ENCODE measurements around the gene SEC14L2.

SEC14L2 gene

DNA sequence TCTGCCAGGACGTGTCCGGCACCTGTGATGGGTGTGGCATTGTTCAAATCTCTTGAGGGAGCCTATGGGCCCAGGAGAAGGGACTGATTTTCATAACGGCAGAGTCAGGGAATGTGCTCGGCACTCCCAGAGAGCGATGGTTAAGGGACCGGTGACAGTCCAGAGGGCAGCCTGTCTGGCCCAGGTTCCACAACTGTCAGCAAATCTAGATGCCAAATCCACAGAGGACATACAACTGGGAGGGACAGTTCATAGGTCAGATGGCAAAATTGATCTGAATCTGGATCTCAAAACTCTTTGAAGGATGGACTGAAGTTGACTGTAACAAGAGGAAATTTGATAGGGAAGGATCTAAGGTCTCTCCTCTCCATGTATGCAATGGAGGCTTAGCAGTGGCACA lies 7.5 kb downstream of the SEC14L2 start:
- DNase-seq (no peak), ATAC-seq (replicated peaks) (no peak)
- no peaks in the 10 kb centered on the region for H3K9me3 Mint-ChIP-seq
- H3K4me1 Mint-ChIP-seq = peaks cover 0 to 6% of the 10 kb centered on the region in 2 donors
- H3K27ac Mint-ChIP-seq = no peak overlapping the region
- peaks cover 1 to 8% of the 10 kb centered on the region in 2 donors for H3K36me3 Mint-ChIP-seq
- no peak overlapping the region for H3K4me3 Mint-ChIP-seq
- no peaks in the 10 kb centered on the region for H3K27me3 Mint-ChIP-seq

DNA sequence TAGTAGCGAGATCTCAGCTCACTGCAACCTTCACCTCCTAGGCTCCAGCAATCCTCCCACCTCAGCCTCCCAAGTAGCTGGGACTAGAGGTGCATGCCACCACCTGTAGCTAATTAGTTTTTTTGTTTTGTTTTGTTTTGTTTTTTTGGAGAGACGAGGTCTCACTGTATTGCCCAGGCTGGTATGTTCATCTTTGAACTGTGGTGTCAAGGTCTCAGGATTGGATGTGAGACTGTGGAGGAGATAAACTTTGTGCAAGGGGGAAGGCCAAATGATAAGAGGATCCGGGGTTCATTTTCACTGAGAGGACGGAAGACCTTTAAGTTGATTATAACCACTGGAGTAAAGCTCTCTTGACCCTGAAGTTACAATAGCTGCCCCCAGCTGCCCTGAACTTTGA lies 8.9 kb downstream of the SEC14L2 start:
- Mint-ChIP-seq H3K27me3 (no peaks in the 10 kb centered on the region), H3K4me3 (no peak overlapping the region), H3K4me1 (peaks cover 0 to 6% of the 10 kb centered on the region in 2 donors), H3K9me3 (no peaks in the 10 kb centered on the region), H3K36me3 (peaks cover 1 to 11% of the 10 kb centered on the region in 2 donors), H3K27ac (no peak overlapping the region)
- no peak for ATAC-seq (replicated peaks)
- no peak for DNase-seq

DNA sequence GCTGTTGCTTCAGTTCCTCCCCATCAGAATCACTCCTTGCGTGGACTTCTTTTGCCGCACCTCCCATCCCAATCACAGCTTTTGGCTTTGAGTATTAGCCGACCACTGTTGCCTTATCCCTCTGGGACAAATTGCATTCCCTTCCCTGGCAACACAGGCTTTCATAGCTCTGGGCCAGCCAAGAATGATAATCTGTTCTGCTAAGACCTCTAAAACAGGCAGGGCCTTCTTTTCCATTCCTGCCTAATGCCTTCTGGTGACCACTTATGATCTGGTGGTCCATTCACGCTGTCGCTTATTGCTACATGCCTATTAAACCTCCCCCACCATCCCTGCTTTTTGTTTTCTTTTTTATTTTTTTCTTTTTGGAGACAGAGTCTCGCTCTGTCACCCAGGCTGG lies 9.6 kb downstream of the SEC14L2 start:
- H3K36me3 Mint-ChIP-seq = peaks cover 1 to 11% of the 10 kb centered on the region in 2 donors
- no peak overlapping the region for H3K27ac Mint-ChIP-seq
- H3K27me3 Mint-ChIP-seq = no peaks in the 10 kb centered on the region
- ATAC-seq (replicated peaks) (no peak), DNase-seq (no peak)
- peaks cover 0 to 6% of the 10 kb centered on the region in 2 donors for H3K4me1 Mint-ChIP-seq
- no peaks in the 10 kb centered on the region for H3K9me3 Mint-ChIP-seq
- no peak overlapping the region for H3K4me3 Mint-ChIP-seq

DNA sequence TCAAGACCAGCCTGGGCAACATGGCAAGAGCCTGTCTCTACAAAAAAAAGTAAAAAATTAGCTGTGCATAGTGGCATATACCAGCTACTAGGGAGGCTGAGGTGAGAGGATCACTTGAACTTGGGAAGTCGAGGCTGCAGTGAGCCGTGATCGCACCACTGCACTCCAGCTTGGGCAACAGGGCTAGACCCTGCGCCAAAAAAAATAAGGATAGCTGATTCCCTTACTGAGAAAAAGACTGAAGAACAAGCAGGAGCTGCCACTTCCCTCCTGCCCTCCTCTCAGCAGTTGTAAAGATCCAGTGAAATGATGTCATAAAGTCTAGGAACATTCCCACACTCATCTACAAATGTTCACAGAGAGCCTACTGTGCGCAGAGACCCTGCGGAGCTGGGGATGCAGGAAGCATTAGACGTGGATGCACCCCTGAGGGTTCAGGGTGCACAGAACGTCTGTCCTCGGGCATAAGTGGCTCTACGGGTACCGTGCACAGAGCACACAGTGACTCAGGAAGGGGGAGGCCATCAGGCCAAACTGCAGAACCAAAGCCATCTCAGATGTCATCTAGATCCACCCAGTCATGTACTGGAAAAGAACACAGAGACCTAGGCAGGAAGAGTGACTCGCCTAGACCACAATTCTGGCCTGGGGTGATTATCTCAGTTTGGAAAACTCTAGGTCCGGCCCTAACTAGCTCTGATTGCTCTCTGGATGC lies 11.7 kb downstream of the SEC14L2 start:
- no peak for ATAC-seq (replicated peaks)
- no peak for DNase-seq

DNA sequence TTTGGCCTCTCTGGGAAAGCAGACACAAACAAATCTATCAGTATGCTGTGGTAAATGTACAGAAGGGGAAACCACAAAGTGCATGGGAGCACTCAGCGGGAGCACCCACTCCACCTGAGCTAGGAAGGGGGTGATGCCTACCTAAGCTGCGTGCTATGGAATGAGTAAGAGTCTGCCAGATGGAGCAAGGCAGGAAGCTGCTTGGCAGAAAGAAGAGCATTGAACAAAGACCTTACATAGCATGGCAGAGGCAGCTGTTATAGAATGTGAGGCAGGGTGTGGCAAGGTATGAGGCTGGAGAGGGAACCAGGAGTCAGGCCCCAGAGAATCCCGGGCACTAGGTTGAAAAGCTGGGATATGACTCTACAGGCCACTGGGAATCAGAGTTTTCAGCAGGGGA lies 15.0 kb downstream of the SEC14L2 start:
- Mint-ChIP-seq H3K4me3 (no peak overlapping the region), H3K4me1 (no peaks in the 10 kb centered on the region), H3K9me3 (no peaks in the 10 kb centered on the region), H3K27ac (no peak overlapping the region), H3K27me3 (no peaks in the 10 kb centered on the region), H3K36me3 (peaks cover 16 to 35% of the 10 kb centered on the region in 2 donors)
- DNase-seq (no peak), ATAC-seq (replicated peaks) (no peak)

More for the DNA sequence above, 11.7 kb downstream of the SEC14L2 start:
- H3K4me1 Mint-ChIP-seq = no peaks in the 10 kb centered on the region
- H3K27ac Mint-ChIP-seq = no peak overlapping the region
- no peaks in the 10 kb centered on the region for H3K27me3 Mint-ChIP-seq
- H3K36me3 Mint-ChIP-seq = peaks cover 4 to 20% of the 10 kb centered on the region in 2 donors
- H3K4me3 Mint-ChIP-seq = no peak overlapping the region
- no peaks in the 10 kb centered on the region for H3K9me3 Mint-ChIP-seq

DNA sequence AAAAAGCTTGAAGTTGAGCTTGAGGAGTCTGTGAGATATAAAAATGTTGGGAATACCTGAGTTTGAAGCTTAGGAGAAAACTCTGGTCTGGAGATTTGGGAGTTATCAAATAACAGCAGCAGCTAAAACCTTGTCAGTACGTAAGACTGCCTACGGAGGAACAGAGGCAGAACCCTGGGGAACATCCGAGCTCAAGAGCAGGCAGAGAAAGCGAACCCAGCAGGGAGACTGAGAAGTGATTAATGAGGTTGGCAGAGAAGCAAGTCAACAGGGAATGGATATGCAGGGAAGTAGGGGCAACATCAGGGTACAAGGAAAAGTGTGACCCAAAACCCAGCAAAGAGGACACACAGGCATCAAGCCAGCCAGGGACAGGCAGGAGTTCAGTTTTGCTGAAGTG lies 16.2 kb downstream of the SEC14L2 start:
- Mint-ChIP-seq H3K4me3 (no peak overlapping the region), H3K36me3 (peaks cover 16 to 35% of the 10 kb centered on the region in 2 donors), H3K4me1 (no peaks in the 10 kb centered on the region), H3K9me3 (no peaks in the 10 kb centered on the region), H3K27ac (no peak overlapping the region), H3K27me3 (no peaks in the 10 kb centered on the region)
- DNase-seq = no peak
- ATAC-seq (replicated peaks) = no peak

DNA sequence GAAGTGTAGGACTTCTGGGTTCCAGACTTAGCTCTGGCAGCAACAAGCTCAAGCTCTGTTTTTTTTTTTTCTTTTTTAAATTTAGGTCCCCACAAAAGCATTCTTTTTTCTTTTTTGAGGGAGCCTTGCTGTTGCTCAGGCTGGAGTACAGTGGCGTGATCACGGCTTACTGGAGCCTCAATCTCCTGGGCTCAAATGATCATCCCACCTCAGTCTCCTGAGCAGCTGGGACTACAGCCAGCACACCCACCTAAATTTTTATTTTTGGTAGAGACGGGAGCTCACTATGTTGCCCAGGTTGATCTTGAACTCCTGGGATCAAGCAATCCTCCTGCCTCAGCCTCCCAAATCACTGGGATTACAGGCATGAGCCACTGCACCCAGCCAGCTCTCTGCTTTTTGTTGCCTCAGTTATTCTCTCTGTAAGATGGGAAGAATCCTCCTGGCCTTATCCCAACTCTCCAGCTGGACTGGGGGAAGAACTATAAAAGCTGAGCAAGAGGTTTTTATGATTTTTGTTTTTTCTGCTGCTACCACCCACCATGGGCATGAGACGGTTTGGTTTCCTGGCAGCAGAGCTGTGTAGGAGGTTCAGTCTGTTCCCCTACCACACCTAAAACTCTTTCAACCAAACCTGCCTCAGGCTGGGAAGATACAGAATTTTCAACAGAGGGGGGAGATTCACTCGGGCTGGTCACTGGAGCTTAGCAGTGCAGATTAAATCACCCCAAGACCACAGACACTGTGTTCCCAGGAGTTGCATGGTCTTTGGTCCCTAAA lies 17.1 kb downstream of the SEC14L2 start:
- Mint-ChIP-seq H3K4me3 (no peak overlapping the region), H3K36me3 (peaks cover 17 to 38% of the 10 kb centered on the region in 2 donors), H3K4me1 (no peaks in the 10 kb centered on the region), H3K27ac (no peak overlapping the region), H3K27me3 (no peaks in the 10 kb centered on the region), H3K9me3 (no peaks in the 10 kb centered on the region)
- DNase-seq = no peak
- no peak for ATAC-seq (replicated peaks)

DNA sequence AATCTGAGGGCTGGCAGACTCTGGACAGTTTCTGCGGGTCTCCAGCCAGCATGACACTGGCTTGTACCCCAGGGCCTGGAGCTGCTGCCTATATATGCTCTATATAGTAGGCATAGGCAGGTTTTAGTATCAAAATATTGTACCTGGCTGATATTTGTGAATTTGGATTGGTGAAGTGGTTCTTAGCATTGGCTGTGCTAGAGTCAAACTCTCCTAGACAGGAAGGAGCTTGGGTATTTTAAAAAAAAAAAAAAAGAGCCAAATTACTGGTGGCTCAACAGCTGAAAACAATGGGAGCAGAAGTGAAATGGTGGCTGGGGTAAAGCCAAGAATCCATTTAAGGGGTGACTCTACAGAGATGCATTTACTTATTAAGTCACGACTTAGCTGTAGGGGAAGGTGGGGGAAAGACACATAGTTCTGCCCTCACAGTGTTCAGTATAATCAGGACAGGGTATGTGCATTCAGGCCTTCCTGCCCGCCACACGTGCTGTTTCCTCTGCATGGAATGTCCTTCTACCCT lies 17.8 kb downstream of the SEC14L2 start:
- no peak for ATAC-seq (replicated peaks)
- Mint-ChIP-seq H3K4me1 (no peaks in the 10 kb centered on the region), H3K27me3 (no peaks in the 10 kb centered on the region), H3K36me3 (peaks cover 22 to 34% of the 10 kb centered on the region in 2 donors), H3K4me3 (no peak overlapping the region), H3K9me3 (no peaks in the 10 kb centered on the region), H3K27ac (no peak overlapping the region)
- DNase-seq = no peak

DNA sequence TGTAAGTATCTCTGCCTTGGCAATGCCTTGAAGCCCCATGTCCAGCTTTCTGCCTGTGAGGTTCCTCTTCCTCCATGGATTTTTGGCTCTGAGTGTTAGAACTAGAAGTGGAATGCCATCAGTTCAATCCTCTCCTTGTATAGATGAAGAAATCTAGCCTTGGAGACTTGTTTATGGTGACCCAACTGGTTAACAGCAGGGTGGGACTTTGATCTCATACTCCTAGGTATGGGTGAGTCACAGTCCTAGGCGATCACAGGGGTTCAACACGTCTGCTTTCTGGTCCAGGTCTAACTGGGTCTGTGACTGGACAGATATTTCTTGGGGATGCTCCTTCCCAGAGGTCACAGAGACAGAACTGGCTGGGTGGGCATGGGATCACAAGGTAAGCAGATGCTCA lies 19.6 kb downstream of the SEC14L2 start:
- Mint-ChIP-seq H3K36me3 (peaks cover 29 to 39% of the 10 kb centered on the region in 2 donors), H3K27me3 (no peaks in the 10 kb centered on the region), H3K27ac (no peak overlapping the region), H3K4me3 (no peak overlapping the region), H3K9me3 (no peaks in the 10 kb centered on the region), H3K4me1 (peaks cover 6 to 9% of the 10 kb centered on the region in 2 donors)
- DNase-seq (no peak), ATAC-seq (replicated peaks) (no peak)

DNA sequence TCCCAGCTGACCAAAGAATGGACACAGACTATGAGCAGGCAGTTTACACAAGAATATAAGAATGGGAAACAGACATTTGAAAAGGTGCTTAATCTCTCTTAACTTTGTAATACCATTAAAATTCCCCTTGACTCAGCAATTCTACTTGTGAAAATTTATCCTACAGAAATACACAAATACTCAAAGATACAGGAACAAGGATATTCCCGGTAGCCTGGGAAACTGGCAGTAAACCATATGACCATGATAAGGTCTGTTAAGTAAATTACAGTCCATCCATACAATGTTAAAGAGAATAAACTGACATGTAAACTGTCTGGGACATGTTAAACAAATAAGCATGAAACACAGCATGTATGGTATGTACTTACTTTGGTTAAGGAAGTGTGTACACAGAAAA lies 20.0 kb downstream of the SEC14L2 start:
- peaks cover 29 to 36% of the 10 kb centered on the region in 2 donors for H3K36me3 Mint-ChIP-seq
- H3K9me3 Mint-ChIP-seq = no peaks in the 10 kb centered on the region
- H3K27ac Mint-ChIP-seq = no peak overlapping the region
- ATAC-seq (replicated peaks) (no peak), DNase-seq (no peak)
- no peak overlapping the region for H3K4me3 Mint-ChIP-seq
- H3K4me1 Mint-ChIP-seq = peaks cover 7 to 12% of the 10 kb centered on the region in 2 donors
- no peaks in the 10 kb centered on the region for H3K27me3 Mint-ChIP-seq

DNA sequence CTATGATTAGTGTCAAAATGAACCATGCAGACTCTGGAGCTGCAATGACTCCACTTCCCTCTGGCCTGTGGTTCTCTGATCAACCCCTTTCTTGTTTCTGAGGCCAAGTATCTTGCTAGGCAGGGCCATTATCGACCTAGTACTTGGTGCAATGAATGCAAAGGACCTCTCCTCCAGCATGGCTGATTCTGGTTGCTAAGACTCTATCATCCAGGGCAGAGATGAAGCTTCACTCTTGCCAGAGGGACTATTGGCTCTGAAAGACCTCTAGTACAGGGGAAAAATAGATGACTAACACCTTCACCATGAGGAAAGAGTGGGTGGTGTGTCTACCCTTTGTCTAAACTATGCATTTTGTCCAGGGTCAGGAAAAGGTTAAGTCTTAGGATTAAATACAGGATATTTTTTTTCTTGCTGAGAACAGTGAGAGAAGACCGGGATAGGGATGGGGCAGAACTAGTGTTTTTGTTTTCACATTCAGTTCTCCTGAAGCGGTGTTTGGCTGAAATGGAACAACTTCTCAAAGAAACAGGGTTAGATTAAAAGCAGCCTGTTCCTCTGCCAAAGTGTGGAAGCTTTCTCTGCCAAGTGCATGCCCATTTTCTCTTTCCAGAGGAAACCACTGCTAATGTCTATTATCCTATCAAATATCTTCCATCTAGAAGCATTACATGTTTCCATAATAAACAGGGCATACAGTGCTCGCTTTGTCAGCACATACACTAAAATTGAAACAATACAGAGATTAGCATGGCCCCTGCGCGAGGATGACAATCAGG lies 23.7 kb downstream of the SEC14L2 start:
- Mint-ChIP-seq H3K4me1 (peaks cover 21 to 44% of the 10 kb centered on the region in 2 donors), H3K4me3 (no peak overlapping the region), H3K9me3 (no peaks in the 10 kb centered on the region), H3K27me3 (no peaks in the 10 kb centered on the region), H3K27ac (no peak overlapping the region), H3K36me3 (peaks cover 28 to 29% of the 10 kb centered on the region in 2 donors)
- DNase-seq (no peak), ATAC-seq (replicated peaks) (no peak)

DNA sequence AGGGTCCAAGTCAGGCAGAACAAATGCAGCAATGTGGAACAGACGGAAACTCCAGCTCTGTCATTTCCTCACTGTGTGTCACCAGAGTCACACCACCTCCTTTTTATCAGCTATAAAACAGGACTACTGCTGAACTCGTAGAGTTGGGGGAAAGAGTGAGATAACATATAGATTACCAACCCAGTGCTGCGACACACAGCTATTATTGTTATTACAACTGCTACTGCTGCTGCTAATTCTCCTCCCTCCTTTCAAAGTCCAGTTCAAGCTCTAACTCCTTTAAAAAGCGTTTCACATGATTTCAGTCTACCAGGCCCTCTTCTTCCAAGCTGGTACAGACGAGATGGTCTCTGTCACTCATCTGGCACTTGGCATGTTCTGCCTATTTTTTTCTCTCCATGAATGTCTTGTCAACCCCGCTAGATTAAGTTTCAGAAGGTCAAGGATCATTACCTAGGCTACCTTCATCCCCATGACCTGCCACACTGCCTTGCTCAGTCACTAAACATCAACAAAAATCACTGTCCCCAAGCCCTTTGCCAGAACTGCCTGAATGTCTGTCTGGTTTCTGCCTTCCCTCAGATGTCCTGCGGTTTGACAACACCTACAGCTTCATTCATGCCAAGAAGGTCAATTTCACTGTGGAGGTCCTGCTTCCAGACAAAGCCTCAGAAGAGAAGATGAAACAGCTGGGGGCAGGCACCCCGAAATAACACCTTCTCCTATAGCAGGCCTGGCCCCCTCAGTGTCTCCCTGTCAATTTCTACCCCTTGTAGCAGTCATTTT lies 25.1 kb downstream of the SEC14L2 start:
- Mint-ChIP-seq H3K9me3 (no peaks in the 10 kb centered on the region), H3K27me3 (no peaks in the 10 kb centered on the region), H3K36me3 (peaks cover 17 to 20% of the 10 kb centered on the region in 2 donors), H3K4me3 (peak overlapping the region; percentile 88 to 97), H3K27ac (peak overlapping the region; percentile 63), H3K4me1 (peaks cover 32 to 56% of the 10 kb centered on the region in 2 donors)
- ATAC-seq (replicated peaks) (no peak), DNase-seq (no peak)

DNA sequence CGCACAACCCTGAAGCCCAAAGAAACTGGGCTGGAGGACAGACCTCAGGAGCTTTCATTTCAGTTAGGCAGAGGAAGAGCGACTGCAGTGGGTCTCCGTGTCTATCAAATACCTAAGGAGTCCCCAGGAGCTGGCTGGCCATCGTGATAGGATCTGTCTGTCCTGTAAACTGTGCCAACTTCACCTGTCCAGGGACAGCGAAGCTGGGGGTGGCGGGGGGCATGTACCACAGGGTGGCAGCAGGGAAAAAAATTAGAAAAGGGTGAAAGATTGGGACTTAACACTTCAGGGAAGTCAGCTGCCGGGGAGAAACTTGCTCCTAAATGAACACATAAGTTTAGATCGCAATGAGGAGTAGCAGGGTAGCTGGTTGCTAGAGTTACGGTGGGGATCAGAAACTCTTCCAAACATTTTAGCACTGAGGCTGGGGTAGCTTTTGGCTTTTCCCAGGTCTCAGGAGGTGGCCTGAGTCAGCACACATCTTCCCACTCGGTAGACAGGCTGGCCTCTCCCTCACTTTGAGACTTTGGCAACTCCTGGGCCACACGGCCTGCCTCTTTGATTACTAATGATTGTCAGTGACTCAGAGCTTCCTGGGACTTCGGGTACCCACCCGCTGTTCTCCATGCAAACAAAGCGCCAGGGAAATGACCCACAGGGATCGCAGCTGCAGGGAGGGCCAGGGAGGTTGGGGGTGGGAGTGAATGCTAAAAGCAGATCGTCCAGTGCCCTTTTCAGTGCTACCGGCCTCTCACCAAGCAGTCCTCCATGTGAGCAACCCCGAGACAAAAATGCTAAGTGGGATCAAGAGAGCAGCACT lies 25.9 kb downstream of the SEC14L2 start:
- Mint-ChIP-seq H3K36me3 (peaks cover 20 to 27% of the 10 kb centered on the region in 2 donors), H3K27me3 (no peaks in the 10 kb centered on the region), H3K4me3 (peak overlapping the region; percentile 88 to 97), H3K4me1 (peaks cover 37 to 64% of the 10 kb centered on the region in 2 donors), H3K9me3 (no peaks in the 10 kb centered on the region), H3K27ac (peak overlapping the region; percentile 99)
- ATAC-seq (replicated peaks) (no peak), DNase-seq (no peak)
